Chondrocyte (in vitro differentiated cells): ENCODE measurements around the gene NSMF. TPM values are rescaled to one million over a fixed set of nuclear protein-coding genes. Genes with fewer than 3 reads are reported as not detected.

ENCODE experiments used
- DNase-seq: peaks from one replicate; pipeline ENCODE4 v3.0.0; 2021; ENCODE audit warnings: mixed read lengths, low spot score
- H3K27ac Mint-ChIP-seq: one replicate; pipeline ENCODE4 v1.8.0; 2021; ENCODE audit warnings: mild to moderate bottlenecking, moderate library complexity, mixed read lengths; ENCODE audit not compliant: unreplicated experiment
- H3K27me3 Mint-ChIP-seq: 2 replicates; pipeline ENCODE4 v1.8.0; 2021; ENCODE audit warnings: low read depth, mixed read lengths
- H3K36me3 Mint-ChIP-seq: 2 replicates; pipeline ENCODE4 v1.8.0; 2021; ENCODE audit warnings: low read depth, mixed read lengths
- H3K4me1 Mint-ChIP-seq: 2 replicates; pipeline ENCODE4 v1.8.0; 2021; ENCODE audit warnings: low read depth, mild to moderate bottlenecking, mixed read lengths
- H3K4me3 Mint-ChIP-seq: one replicate; pipeline ENCODE4 v1.8.0; 2021; ENCODE audit warnings: mild to moderate bottlenecking, moderate library complexity, mixed read lengths; ENCODE audit not compliant: unreplicated experiment
- H3K9me3 Mint-ChIP-seq: 2 replicates; pipeline ENCODE4 v1.8.0; 2021; ENCODE audit warnings: low read depth, mixed read lengths
- CTCF ChIP-seq: fragments of 200-600 bp; sonication (generic); IDR thresholded peaks from 2 replicates; pipeline ENCODE4 v1.5.0; 2021; ENCODE audit warnings: antibody characterized with exemption, mild to moderate bottlenecking, moderate library complexity
- total RNA-seq: library from RNA; stranded (reverse); gene quantifications from 3 replicates; pipeline ENCODE4 v1.2.1, GENCODE V29; 2021

Gene NSMF
- total RNA-seq, 1 donor from 2014 or later: 86.1 TPM

- H3K27me3 Mint-ChIP-seq: no peaks in the 10 kb centered on the region
- peaks cover 10% of the 10 kb centered on the region for H3K4me1 Mint-ChIP-seq
- no peak for TF ChIP-seq CTCF
- peaks cover 15% of the 10 kb centered on the region for H3K36me3 Mint-ChIP-seq
- no peak overlapping the region for H3K4me3 Mint-ChIP-seq
- DNase-seq: no peak
- peaks cover 22% of the 10 kb centered on the region for H3K9me3 Mint-ChIP-seq
- H3K27ac Mint-ChIP-seq: no peak overlapping the region
Observed at GRCh38 chr9:137476856-137477255, 17.7 kb upstream of the NSMF start.

GRCh38 chr9:137475666-137476065 is 16.5 kb upstream of the NSMF start:
- H3K27me3 Mint-ChIP-seq: no peaks in the 10 kb centered on the region
- H3K9me3 Mint-ChIP-seq: peaks cover 22% of the 10 kb centered on the region
- H3K27ac Mint-ChIP-seq: no peak overlapping the region
- DNase-seq: no peak
- peaks cover 15% of the 10 kb centered on the region for H3K36me3 Mint-ChIP-seq
- no peak overlapping the region for H3K4me3 Mint-ChIP-seq
- no peak for TF ChIP-seq CTCF
- peaks cover 7% of the 10 kb centered on the region for H3K4me1 Mint-ChIP-seq

GRCh38 chr9:137474271-137474670 is 15.1 kb upstream of the NSMF start:
- Mint-ChIP-seq H3K36me3 (peaks cover 14% of the 10 kb centered on the region), H3K27ac (no peak overlapping the region), H3K4me3 (no peak overlapping the region), H3K4me1 (peaks cover 3% of the 10 kb centered on the region), H3K27me3 (peaks cover 3% of the 10 kb centered on the region), H3K9me3 (peaks cover 22% of the 10 kb centered on the region)
- DNase-seq: no peak
- TF ChIP-seq CTCF: no peak

- peaks cover 3% of the 10 kb centered on the region for H3K27me3 Mint-ChIP-seq
- no peak for DNase-seq
- H3K27ac Mint-ChIP-seq: no peak overlapping the region
- peaks cover 14% of the 10 kb centered on the region for H3K9me3 Mint-ChIP-seq
- no peaks in the 10 kb centered on the region for H3K4me1 Mint-ChIP-seq
- H3K36me3 Mint-ChIP-seq: peaks cover 9% of the 10 kb centered on the region
- no peak for TF ChIP-seq CTCF
- no peak overlapping the region for H3K4me3 Mint-ChIP-seq
Observed at GRCh38 chr9:137470785-137471184, 11.7 kb upstream of the NSMF start.

GRCh38 chr9:137467896-137468295 is 8.8 kb upstream of the NSMF start:
- H3K4me3 Mint-ChIP-seq: no peak overlapping the region
- no peak overlapping the region for H3K27ac Mint-ChIP-seq
- no peaks in the 10 kb centered on the region for H3K4me1 Mint-ChIP-seq
- H3K9me3 Mint-ChIP-seq: peaks cover 2% of the 10 kb centered on the region
- no peak for DNase-seq
- TF ChIP-seq CTCF: no peak
- H3K36me3 Mint-ChIP-seq: no peaks in the 10 kb centered on the region
- peaks cover 3% of the 10 kb centered on the region for H3K27me3 Mint-ChIP-seq
